Astrocyte (in vitro differentiated cells and primary cell): ENCODE measurements around the gene SDHAF2. TPM values are rescaled to one million over a fixed set of nuclear protein-coding genes. Genes with fewer than 3 reads are reported as not detected.

Experiments
- DNase-seq: peaks from one replicate; pipeline ENCODE4 v3.0.0-alpha.2; 2010; ENCODE audit warnings: low read depth
- FAIRE-seq: peaks from 2 replicates; lab custom pipeline; 2011; peaks lifted over from hg19 to GRCh38; lab: Jason Lieb, UNC
- H2AFZ ChIP-seq: 2 replicates; pipeline ENCODE4 v1.6.0; 2012; ENCODE audit warnings: low read depth, low read length, inconsistent platforms
- H3K27ac ChIP-seq: 2 replicates; pipeline ENCODE4 v1.5.1; 2011; ENCODE audit warnings: low read depth, low read length, inconsistent platforms
- H3K27me3 ChIP-seq: 2 replicates; pipeline ENCODE4 v1.6.0; 2011; ENCODE audit warnings: low read length, inconsistent platforms; ENCODE audit not compliant: insufficient read depth
- H3K36me3 ChIP-seq: 2 replicates; pipeline ENCODE4 v1.5.1; 2011; ENCODE audit warnings: low read length, inconsistent platforms; ENCODE audit not compliant: insufficient read depth
- H3K4me1 ChIP-seq: 2 replicates; pipeline ENCODE4 v1.5.1; 2011; ENCODE audit warnings: low read length, inconsistent platforms; ENCODE audit not compliant: insufficient read depth
- H3K4me2 ChIP-seq: 2 replicates; pipeline ENCODE4 v1.6.0; 2012; ENCODE audit warnings: low read length, inconsistent platforms
- H3K4me3 ChIP-seq: 2 replicates; pipeline ENCODE4 v1.5.1; 2011; ENCODE audit warnings: low read depth, mild to moderate bottlenecking, low read length, inconsistent platforms; ENCODE audit not compliant: insufficient read depth
- H3K79me2 ChIP-seq: 2 replicates; pipeline ENCODE4 v1.6.0; 2012; ENCODE audit warnings: mild to moderate bottlenecking, low read length, inconsistent platforms; ENCODE audit not compliant: insufficient read depth
- H3K9ac ChIP-seq: 2 replicates; pipeline ENCODE4 v1.6.0; 2012; ENCODE audit warnings: mild to moderate bottlenecking, low read length, inconsistent platforms
- H3K9me3 ChIP-seq: 2 replicates; pipeline ENCODE4 v1.5.1; 2012; ENCODE audit warnings: low read depth, mild to moderate bottlenecking, low read length, inconsistent platforms; ENCODE audit not compliant: insufficient read depth
- H4K20me1 ChIP-seq: 2 replicates; pipeline ENCODE4 v1.6.0; 2012; ENCODE audit warnings: low read length, inconsistent platforms; ENCODE audit not compliant: insufficient read depth
- H3K27ac Mint-ChIP-seq: one replicate; pipeline ENCODE4 v1.8.0; 2021; ENCODE audit warnings: mild to moderate bottlenecking, mixed read lengths; ENCODE audit not compliant: unreplicated experiment
- H3K27me3 Mint-ChIP-seq: one replicate; pipeline ENCODE4 v1.8.0; 2021; ENCODE audit warnings: low read depth, mixed read lengths; ENCODE audit not compliant: unreplicated experiment
- H3K36me3 Mint-ChIP-seq: one replicate; pipeline ENCODE4 v1.8.0; 2021; ENCODE audit warnings: low read depth, mixed read lengths; ENCODE audit not compliant: unreplicated experiment
- H3K4me1 Mint-ChIP-seq: one replicate; pipeline ENCODE4 v1.8.0; 2021; ENCODE audit warnings: low read depth, mixed read lengths; ENCODE audit not compliant: unreplicated experiment
- H3K4me3 Mint-ChIP-seq: one replicate; pipeline ENCODE4 v1.8.0; 2021; ENCODE audit warnings: mild to moderate bottlenecking, moderate library complexity, mixed read lengths; ENCODE audit not compliant: unreplicated experiment
- H3K9me3 Mint-ChIP-seq: one replicate; pipeline ENCODE4 v1.8.0; 2021; ENCODE audit warnings: mild to moderate bottlenecking, mixed read lengths; ENCODE audit not compliant: unreplicated experiment
- EZH2 ChIP-seq: IDR thresholded peaks from 2 replicates; pipeline ENCODE4 v1.6.1; 2012; ENCODE audit warnings: mild to moderate bottlenecking, low read length, inconsistent platforms; ENCODE audit not compliant: insufficient read depth
- total RNA-seq: library from RNA; stranded (reverse); gene quantifications from 2 replicates; pipeline ENCODE4 v1.2.1, GENCODE V29; 2021
- TF ChIP-seq, protein P1 (sequence below): IDR thresholded peaks from 2 replicates; pipeline ENCODE4 v1.5.1; 2011; ENCODE audit warnings: low read depth, mild to moderate bottlenecking, inconsistent platforms, low read length, moderate library complexity; ENCODE audit not compliant: insufficient read depth

SDHAF2 gene
- total RNA-seq, 1 donor from 2014 or later = 38.8 TPM

- Mint-ChIP-seq H3K27ac (no peak overlapping the region), H3K4me3 (no peak overlapping the region), H3K9me3 (no peaks in the 10 kb centered on the region), H3K36me3 (peaks cover 19% of the 10 kb centered on the region), H3K4me1 (peaks cover 8% of the 10 kb centered on the region), H3K27me3 (no peaks in the 10 kb centered on the region)
- H4K20me1 ChIP-seq = peaks cover 74% of the 10 kb centered on the region
- H3K4me2 ChIP-seq = no peak overlapping the region
- H3K9me3 ChIP-seq = no peaks in the 10 kb centered on the region
- no peak overlapping the region for H3K27ac ChIP-seq
- H3K36me3 ChIP-seq = peaks cover 29% of the 10 kb centered on the region
- H3K9ac ChIP-seq = no peak overlapping the region
- FAIRE-seq = no peak
- H2AFZ ChIP-seq = no peak overlapping the region
- H3K79me2 ChIP-seq = peaks cover 86% of the 10 kb centered on the region
- DNase-seq = no peak
- H3K27me3 ChIP-seq = no peaks in the 10 kb centered on the region
- H3K4me3 ChIP-seq = no peak overlapping the region
- TF ChIP-seq EZH2 = no peak
- TF ChIP-seq, protein P1, sequence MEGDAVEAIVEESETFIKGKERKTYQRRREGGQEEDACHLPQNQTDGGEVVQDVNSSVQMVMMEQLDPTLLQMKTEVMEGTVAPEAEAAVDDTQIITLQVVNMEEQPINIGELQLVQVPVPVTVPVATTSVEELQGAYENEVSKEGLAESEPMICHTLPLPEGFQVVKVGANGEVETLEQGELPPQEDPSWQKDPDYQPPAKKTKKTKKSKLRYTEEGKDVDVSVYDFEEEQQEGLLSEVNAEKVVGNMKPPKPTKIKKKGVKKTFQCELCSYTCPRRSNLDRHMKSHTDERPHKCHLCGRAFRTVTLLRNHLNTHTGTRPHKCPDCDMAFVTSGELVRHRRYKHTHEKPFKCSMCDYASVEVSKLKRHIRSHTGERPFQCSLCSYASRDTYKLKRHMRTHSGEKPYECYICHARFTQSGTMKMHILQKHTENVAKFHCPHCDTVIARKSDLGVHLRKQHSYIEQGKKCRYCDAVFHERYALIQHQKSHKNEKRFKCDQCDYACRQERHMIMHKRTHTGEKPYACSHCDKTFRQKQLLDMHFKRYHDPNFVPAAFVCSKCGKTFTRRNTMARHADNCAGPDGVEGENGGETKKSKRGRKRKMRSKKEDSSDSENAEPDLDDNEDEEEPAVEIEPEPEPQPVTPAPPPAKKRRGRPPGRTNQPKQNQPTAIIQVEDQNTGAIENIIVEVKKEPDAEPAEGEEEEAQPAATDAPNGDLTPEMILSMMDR = no peak
- no peaks in the 10 kb centered on the region for H3K4me1 ChIP-seq
Measured at GRCh38 chr11:61437496-61437895, 7.6 kb downstream of the SDHAF2 start.

DNA sequence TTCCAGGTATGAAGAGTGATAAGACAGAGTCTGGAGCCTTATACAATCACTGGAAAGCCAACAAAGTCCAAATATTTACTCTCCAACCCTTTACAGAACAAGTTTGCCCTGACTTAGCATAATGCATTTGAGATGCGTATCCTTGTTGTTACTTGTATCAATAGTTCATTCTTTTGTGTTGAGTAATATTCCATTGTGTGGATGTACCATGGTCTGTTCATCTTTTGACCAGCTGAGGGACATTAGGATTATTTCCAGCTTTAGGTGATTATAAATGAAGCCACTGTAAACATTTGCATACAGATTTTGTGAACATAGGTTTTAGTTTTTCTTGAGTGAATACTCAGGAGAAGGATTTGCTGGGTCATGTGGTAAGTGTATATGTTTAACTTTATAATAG lies 9.7 kb downstream of the SDHAF2 start:
- Histone ChIP-seq H2AFZ (no peak overlapping the region), H3K27me3 (no peaks in the 10 kb centered on the region), H3K9me3 (no peaks in the 10 kb centered on the region), H3K27ac (no peak overlapping the region), H4K20me1 (peaks cover 76% of the 10 kb centered on the region), H3K4me3 (no peak overlapping the region), H3K36me3 (peaks cover 32% of the 10 kb centered on the region), H3K4me1 (no peaks in the 10 kb centered on the region), H3K4me2 (no peak overlapping the region), H3K9ac (no peak overlapping the region), H3K79me2 (peaks cover 84% of the 10 kb centered on the region)
- H3K4me1 Mint-ChIP-seq = peaks cover 5% of the 10 kb centered on the region
- H3K36me3 Mint-ChIP-seq = peaks cover 19% of the 10 kb centered on the region
- FAIRE-seq = no peak
- no peaks in the 10 kb centered on the region for H3K9me3 Mint-ChIP-seq
- no peak for DNase-seq
- no peak overlapping the region for H3K27ac Mint-ChIP-seq
- H3K27me3 Mint-ChIP-seq = no peaks in the 10 kb centered on the region
- H3K4me3 Mint-ChIP-seq = no peak overlapping the region
- TF ChIP-seq EZH2 = no peak
- TF ChIP-seq, protein P1 = no peak

DNA sequence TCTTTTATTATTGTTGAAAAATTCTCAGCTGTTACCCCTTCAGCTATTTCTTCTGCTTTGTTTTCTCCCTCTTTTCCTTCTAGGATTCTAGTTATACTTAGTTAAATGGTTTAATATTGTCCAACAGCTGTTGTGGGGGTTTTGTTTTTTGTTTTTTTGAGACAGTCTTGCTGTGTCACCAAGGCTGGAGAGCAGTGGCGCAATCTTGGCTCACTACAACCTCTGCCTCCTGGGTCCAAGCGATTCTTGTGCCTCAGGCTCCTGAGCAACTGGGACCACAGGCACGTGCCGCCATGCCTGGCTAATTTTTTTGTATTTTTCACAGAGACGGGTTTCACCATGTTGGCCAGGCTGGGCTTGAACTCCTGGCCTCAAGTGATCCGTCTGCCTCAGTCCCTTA lies 12.7 kb downstream of the SDHAF2 start:
- no peak overlapping the region for H3K9ac ChIP-seq
- no peak for DNase-seq
- no peak for FAIRE-seq
- H3K4me3 ChIP-seq = no peak overlapping the region
- peaks cover 10% of the 10 kb centered on the region for H3K4me1 ChIP-seq
- H3K27ac ChIP-seq = no peak overlapping the region
- H3K9me3 Mint-ChIP-seq = no peaks in the 10 kb centered on the region
- peaks cover 61% of the 10 kb centered on the region for H3K79me2 ChIP-seq
- peaks cover 69% of the 10 kb centered on the region for H4K20me1 ChIP-seq
- peaks cover 33% of the 10 kb centered on the region for H3K36me3 ChIP-seq
- H3K4me1 Mint-ChIP-seq = peaks cover 13% of the 10 kb centered on the region
- H3K27ac Mint-ChIP-seq = no peak overlapping the region
- H3K36me3 Mint-ChIP-seq = peaks cover 17% of the 10 kb centered on the region
- H3K4me3 Mint-ChIP-seq = no peak overlapping the region
- TF ChIP-seq, protein P1 = no peak
- H3K27me3 ChIP-seq = no peaks in the 10 kb centered on the region
- no peaks in the 10 kb centered on the region for H3K9me3 ChIP-seq
- H2AFZ ChIP-seq = no peak overlapping the region
- H3K4me2 ChIP-seq = no peak overlapping the region
- H3K27me3 Mint-ChIP-seq = no peaks in the 10 kb centered on the region
